Measurements from ENCODE around the gene ATP4B.

DNA sequence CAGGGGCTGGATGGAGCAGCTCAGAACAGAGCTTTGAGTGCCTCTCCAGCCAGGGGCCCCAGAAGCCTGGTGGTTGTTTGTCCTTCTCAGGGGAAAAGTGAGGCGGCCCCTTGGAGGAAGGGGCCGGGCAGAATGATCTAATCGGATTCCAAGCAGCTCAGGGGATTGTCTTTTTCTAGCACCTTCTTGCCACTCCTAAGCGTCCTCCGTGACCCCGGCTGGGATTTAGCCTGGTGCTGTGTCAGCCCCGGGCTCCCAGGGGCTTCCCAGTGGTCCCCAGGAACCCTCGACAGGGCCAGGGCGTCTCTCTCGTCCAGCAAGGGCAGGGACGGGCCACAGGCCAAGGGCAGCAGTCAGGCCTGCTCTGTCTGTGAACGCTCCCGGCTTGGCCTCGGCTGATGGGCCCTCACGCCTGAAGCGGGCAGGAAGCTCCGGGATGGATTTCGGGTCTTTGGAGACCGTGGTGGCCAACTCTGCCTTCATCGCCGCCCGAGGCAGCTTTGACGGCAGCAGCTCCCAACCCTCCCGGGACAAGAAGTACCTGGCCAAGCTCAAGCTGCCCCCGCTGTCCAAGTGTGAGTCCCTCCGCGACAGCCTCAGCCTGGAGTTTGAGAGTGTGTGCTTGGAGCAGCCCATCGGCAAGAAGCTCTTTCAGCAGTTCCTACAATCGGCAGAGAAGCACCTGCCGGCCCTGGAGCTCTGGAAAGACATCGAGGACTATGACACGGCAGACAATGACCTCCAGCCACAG is 9.1 kb upstream of the ATP4B start, which contains the start of gene GRK1:
- TF ChIP-seq, protein P1, sequence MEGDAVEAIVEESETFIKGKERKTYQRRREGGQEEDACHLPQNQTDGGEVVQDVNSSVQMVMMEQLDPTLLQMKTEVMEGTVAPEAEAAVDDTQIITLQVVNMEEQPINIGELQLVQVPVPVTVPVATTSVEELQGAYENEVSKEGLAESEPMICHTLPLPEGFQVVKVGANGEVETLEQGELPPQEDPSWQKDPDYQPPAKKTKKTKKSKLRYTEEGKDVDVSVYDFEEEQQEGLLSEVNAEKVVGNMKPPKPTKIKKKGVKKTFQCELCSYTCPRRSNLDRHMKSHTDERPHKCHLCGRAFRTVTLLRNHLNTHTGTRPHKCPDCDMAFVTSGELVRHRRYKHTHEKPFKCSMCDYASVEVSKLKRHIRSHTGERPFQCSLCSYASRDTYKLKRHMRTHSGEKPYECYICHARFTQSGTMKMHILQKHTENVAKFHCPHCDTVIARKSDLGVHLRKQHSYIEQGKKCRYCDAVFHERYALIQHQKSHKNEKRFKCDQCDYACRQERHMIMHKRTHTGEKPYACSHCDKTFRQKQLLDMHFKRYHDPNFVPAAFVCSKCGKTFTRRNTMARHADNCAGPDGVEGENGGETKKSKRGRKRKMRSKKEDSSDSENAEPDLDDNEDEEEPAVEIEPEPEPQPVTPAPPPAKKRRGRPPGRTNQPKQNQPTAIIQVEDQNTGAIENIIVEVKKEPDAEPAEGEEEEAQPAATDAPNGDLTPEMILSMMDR (IDR thresholded peaks at IDR 0.05), result no peak
- no peak for TF ChIP-seq EZH2 (IDR thresholded peaks at IDR 0.05)
